H1 (cell line): ENCODE data around the gene CYTIP. TPM values are rescaled to one million over a fixed set of nuclear protein-coding genes. Genes with fewer than 3 reads are reported as not detected.

ENCODE experiments used
- CTCF ChIA-PET: fragments of 300-600 bp; sonication (Branson Sonifier 250); formaldehyde crosslinking; loops from one replicate; lab custom pipeline; 2021; ENCODE audit not compliant: partially characterized antibody; lab: Charles Lee
- POLR2A ChIA-PET: fragments of 300-600 bp; sonication (Branson Sonifier 250); formaldehyde crosslinking; loops from one replicate; lab custom pipeline; 2021; ENCODE audit warnings: inconsistent platforms; ENCODE audit not compliant: partially characterized antibody; lab: Charles Lee
- DNase-seq, 2 experiments: peaks; one replicate each; pipeline versions ENCODE4 v3.0.0 to v3.0.0-alpha.2; 2010 to 2022; ENCODE audit warnings: low spot score in 2 of 2, low read depth in 1 of 2, mixed read lengths in 1 of 2
- FAIRE-seq: peaks from 2 replicates; lab custom pipeline; 2011; peaks lifted over from hg19 to GRCh38; lab: Jason Lieb, UNC
- H2AFZ ChIP-seq: 2 replicates; pipeline ENCODE4 v1.8.1; 2012; ENCODE audit warnings: low read length, inconsistent platforms
- H2AK5ac ChIP-seq: 2 replicates; pipeline ENCODE4 v1.6.1; 2013; ENCODE audit warnings: low read depth, low read length
- H2BK120ac ChIP-seq: replicated peaks from 2 replicates; pipeline ENCODE3; 2013; ENCODE audit warnings: low read depth, low read length, inconsistent platforms
- H2BK12ac ChIP-seq: 2 replicates; pipeline ENCODE4 v1.6.1; 2013; ENCODE audit warnings: low read depth, low read length
- H2BK15ac ChIP-seq: 2 replicates; pipeline ENCODE4 v1.6.1; 2013; ENCODE audit warnings: low read length
- H2BK20ac ChIP-seq: 2 replicates; pipeline ENCODE4 v1.6.1; 2013; ENCODE audit warnings: low read length
- H2BK5ac ChIP-seq: 2 replicates; pipeline ENCODE4 v1.6.1; 2013; ENCODE audit warnings: low read depth, low read length
- H3K14ac ChIP-seq: 2 replicates; pipeline ENCODE4 v1.6.1; 2013; ENCODE audit warnings: inconsistent platforms; ENCODE audit not compliant: insufficient read length
- H3K18ac ChIP-seq: 2 replicates; pipeline ENCODE4 v1.6.1; 2013; ENCODE audit warnings: low read length; ENCODE audit errors: extremely low read depth
- H3K23ac ChIP-seq: 2 replicates; pipeline ENCODE4 v1.6.1; 2013; ENCODE audit warnings: inconsistent platforms; ENCODE audit not compliant: insufficient read length
- H3K23me2 ChIP-seq: 2 replicates; pipeline ENCODE4 v1.6.1; 2013; ENCODE audit warnings: low read depth, low read length
- H3K27ac ChIP-seq: 2 replicates; pipeline ENCODE4 v1.6.1; 2011; ENCODE audit warnings: low read depth, low read length, inconsistent platforms
- H3K27me3 ChIP-seq, 4 experiments: replicated peaks in 1 of 4; 1 replicate in 1 of 4; 2 replicates in 3 of 4; pipeline versions ENCODE4 v1.6.1 to v1.8.1; 2011 to 2013; ENCODE audit warnings: low read length in 3 of 4, mild to moderate bottlenecking in 3 of 4, inconsistent platforms in 2 of 4, mixed read lengths in 2 of 4, moderate library complexity in 1 of 4; ENCODE audit not compliant: control insufficient read depth in 3 of 4, insufficient read depth in 3 of 4; ENCODE audit errors: extremely low read depth in 1 of 4
- H3K36me3 ChIP-seq, 4 experiments: 2 replicates each; pipeline versions ENCODE4 v1.6.1 to v1.8.1; 2011 to 2013; ENCODE audit warnings: mild to moderate bottlenecking in 4 of 4, low read length in 3 of 4, moderate library complexity in 2 of 4, control low read depth in 1 of 4, inconsistent platforms in 1 of 4; ENCODE audit not compliant: insufficient read depth in 4 of 4, control insufficient read depth in 2 of 4
- H3K4ac ChIP-seq: replicated peaks from 2 replicates; pipeline ENCODE3; 2013; ENCODE audit warnings: low read length, low read depth, mixed read lengths, inconsistent platforms; ENCODE audit not compliant: insufficient read length
- H3K4me1 ChIP-seq, 4 experiments: replicated peaks in 1 of 4; 1 replicate in 1 of 4; 2 replicates in 3 of 4; pipeline versions ENCODE4 v1.6.1 to v1.8.1; 2011 to 2013; ENCODE audit warnings: low read length in 3 of 4, inconsistent platforms in 2 of 4, mixed read lengths in 1 of 4; ENCODE audit not compliant: insufficient read depth in 4 of 4, control insufficient read depth in 3 of 4
- H3K4me2 ChIP-seq, 2 experiments: 2 replicates each; pipeline versions ENCODE4 v1.6.1 to v1.8.1; 2011 to 2013; ENCODE audit warnings: low read depth in 2 of 2, low read length in 2 of 2, control low read depth in 1 of 2, inconsistent platforms in 1 of 2, mild to moderate bottlenecking in 1 of 2; ENCODE audit not compliant: insufficient read depth in 1 of 2
- H3K4me3 ChIP-seq, 4 experiments: fragments of 200-600, 300-600 bp in 1 of 4; sonication (generic), shearing (Covaris generic), sonication (Bioruptor Twin) in 1 of 4; 2 replicates each; pipeline versions ENCODE4 v1.5.1 to v1.8.1; 2011 to 2016; ENCODE audit warnings: low read length in 4 of 4, low read depth in 3 of 4, control low read depth in 2 of 4, inconsistent platforms in 2 of 4, mild to moderate bottlenecking in 2 of 4, mixed read lengths in 1 of 4, moderate library complexity in 1 of 4; ENCODE audit not compliant: insufficient read depth in 2 of 4; ENCODE audit errors: extremely low read depth in 1 of 4
- H3K56ac ChIP-seq: replicated peaks from 2 replicates; pipeline ENCODE3; 2013; ENCODE audit warnings: low read depth, mild to moderate bottlenecking, mixed read lengths, low read length, inconsistent platforms; ENCODE audit not compliant: insufficient read length
- H3K79me1 ChIP-seq: 2 replicates; pipeline ENCODE4 v1.6.1; 2013; ENCODE audit warnings: low read depth, low read length, control low read depth
- H3K79me2 ChIP-seq, 2 experiments: 2 replicates each; pipeline versions ENCODE4 v1.6.1 to v1.8.1; 2012 to 2013; ENCODE audit warnings: low read length in 2 of 2, mild to moderate bottlenecking in 2 of 2, inconsistent platforms in 1 of 2; ENCODE audit not compliant: insufficient read depth in 2 of 2, control insufficient read depth in 1 of 2
- H3K9ac ChIP-seq, 4 experiments: replicated peaks in 1 of 4; 1 replicate in 1 of 4; 2 replicates in 3 of 4; pipeline versions ENCODE4 v1.6.1 to v1.8.1; 2011 to 2013; ENCODE audit warnings: low read depth in 3 of 4, low read length in 3 of 4, control low read depth in 2 of 4, mild to moderate bottlenecking in 2 of 4, moderate library complexity in 2 of 4, inconsistent platforms in 1 of 4; ENCODE audit errors: extremely low read depth in 1 of 4
- H3K9me3 ChIP-seq, 2 experiments: 2 replicates each; pipeline versions ENCODE4 v1.6.1 to v1.8.1; 2012 to 2013; ENCODE audit warnings: mild to moderate bottlenecking in 2 of 2, moderate library complexity in 2 of 2, control low read depth in 1 of 2, inconsistent platforms in 1 of 2, low read depth in 1 of 2, low read length in 1 of 2, mixed read lengths in 1 of 2; ENCODE audit not compliant: insufficient read depth in 2 of 2
- H4K20me1 ChIP-seq, 2 experiments: replicated peaks in 1 of 2; 2 replicates each; pipeline versions ENCODE3 to v1.8.1; 2011 to 2013; ENCODE audit warnings: inconsistent platforms in 2 of 2, low read length in 2 of 2, mild to moderate bottlenecking in 1 of 2; ENCODE audit not compliant: insufficient read depth in 2 of 2, control insufficient read depth in 1 of 2
- H4K5ac ChIP-seq: 2 replicates; pipeline ENCODE4 v1.6.1; 2013; ENCODE audit warnings: low read length, low read depth, mixed read lengths, inconsistent platforms; ENCODE audit not compliant: insufficient read length
- H4K8ac ChIP-seq: 2 replicates; pipeline ENCODE4 v1.8.0; 2013; ENCODE audit warnings: mild to moderate bottlenecking, moderate library complexity, low read length, inconsistent platforms; ENCODE audit not compliant: insufficient read depth; ENCODE audit errors: extremely low read depth
- H4K91ac ChIP-seq: replicated peaks from 2 replicates; pipeline ENCODE3; 2013; ENCODE audit warnings: low read length, mixed read lengths, inconsistent platforms; ENCODE audit not compliant: insufficient read length
- EP300 ChIP-seq, 2 experiments: IDR thresholded peaks; 1 replicate in 1 of 2; 2 replicates in 1 of 2; pipeline ENCODE4 v1.6.1; 2011 to 2012; ENCODE audit warnings: low read depth in 2 of 2, low read length in 2 of 2, mild to moderate bottlenecking in 2 of 2, borderline replicate concordance in 1 of 2, inconsistent platforms in 1 of 2, moderate library complexity in 1 of 2
- JUN ChIP-seq: IDR thresholded peaks from 2 replicates; pipeline ENCODE4 v1.6.1; 2011; ENCODE audit warnings: low read depth, mild to moderate bottlenecking, improper control_type of control experiment, low read length
- SIX5 ChIP-seq: IDR thresholded peaks from 2 replicates; pipeline ENCODE4 v1.6.1; 2011; ENCODE audit warnings: mild to moderate bottlenecking, low read depth, low read length
- TBP ChIP-seq: IDR thresholded peaks from 2 replicates; pipeline ENCODE4 v1.6.1; 2011; ENCODE audit warnings: low read depth, low read length, improper control_type of control experiment
- ZNF274 ChIP-seq: IDR thresholded peaks from 2 replicates; pipeline ENCODE4 v1.7.0; 2012; ENCODE audit warnings: low read length, borderline replicate concordance; ENCODE audit errors: extremely low read depth
- WGBS, 2 experiments: shearing (Covaris generic) in 1 of 2; methylation state at CpG; one replicate each; pipeline versions ENCODE4 v1.1.6 to v1.1.7; 2013 to 2015; ENCODE audit warnings: low lambda C conversion rate in 2 of 2, mixed read lengths in 2 of 2, inconsistent platforms in 1 of 2, low coverage in 1 of 2, missing lambda C conversion rate in 1 of 2; ENCODE audit not compliant: insufficient replicate concordance in 2 of 2, insufficient coverage in 1 of 2, insufficient read length in 1 of 2; ENCODE audit errors: extremely low coverage in 1 of 2, missing lambda C conversion rate in 1 of 2; 5-methylcytosine and 5-hydroxymethylcytosine counted together
- polyA plus RNA-seq, 7 experiments: library from polyadenylated mRNA; depleted of rRNA in 3 of 7; stranded (reverse) in 5 of 7; unstranded in 2 of 7; fragments of >200 nt in 5 of 7; fragments of 200-250 nt in 2 of 7; gene quantifications; 1 replicate in 5 of 7; 2 replicates in 1 of 7; 4 replicates in 1 of 7; pipeline versions ENCODE4 v1.2.1 to v1.2.3, GENCODE V29; 2011 to 2013; ENCODE audit warnings: missing spikeins in 2 of 7, mixed read lengths in 2 of 7
- total RNA-seq: library from RNA; stranded (reverse); fragmentation: NEBNext Ultra II Directional; extraction: Animal tissue kit (Norgen Biotek cat#: 25700); gene quantifications from 2 replicates; pipeline ENCODE4 v1.2.1, GENCODE V29; 2021

CYTIP gene
- total and polyA plus RNA-seq, 2 of the 8 experiments (the other 6 are each of a cell fraction or from before 2014, with no cell fraction given) = 0.12 TPM; not detected in 1

- FAIRE-seq (no peak), DNase-seq (no peak)
- Histone ChIP-seq H3K14ac (no peak overlapping the region), H3K79me1 (no peaks in the 10 kb centered on the region), H2AFZ (no peak overlapping the region), H2AK5ac (no peak overlapping the region), H3K79me2 (no peaks in the 10 kb centered on the region), H3K23me2 (no peaks in the 10 kb centered on the region), H2BK20ac (no peak overlapping the region), H4K5ac (no peak overlapping the region), H4K8ac (no peak overlapping the region), H3K4me1 (no peaks in the 10 kb centered on the region), H3K4ac (no peak overlapping the region), H3K4me2 (no peak overlapping the region), H3K36me3 (no peaks in the 10 kb centered on the region), H2BK5ac (no peak overlapping the region), H3K56ac (no peak overlapping the region), H3K23ac (no peak overlapping the region), H3K27me3 (no peaks in the 10 kb centered on the region), H2BK12ac (no peak overlapping the region), H3K9ac (no peak overlapping the region), H3K27ac (no peak overlapping the region), H3K18ac (no peak overlapping the region), H3K4me3 (no peak overlapping the region), H2BK120ac (no peak overlapping the region), H3K9me3 (no peaks in the 10 kb centered on the region; a peak in 1 of 4 replicates), H4K91ac (no peak overlapping the region), H2BK15ac (no peak overlapping the region), H4K20me1 (no peaks in the 10 kb centered on the region)
- ChIA-PET CTCF (no interaction called here), POLR2A (interaction anchor here (1.5 kb wide), 1 partner anchor 40 kb away, joined by 3 read pairs; no protein-coding TSS in a partner anchor)
- 84% methylated on average over 1 of the region's 1 CpG; no CpG with 5 or more reads in 1 of the 2 experiments for WGBS, 2 experiments
- TF ChIP-seq EP300 (IDR thresholded peaks at IDR 0.05; ENCODE audit: borderline replicate concordance in 1 of 2, low read depth in 2 of 2, low read length in 2 of 2) = no peak
- TF ChIP-seq JUN = no peak
- no peak for TF ChIP-seq TBP
- no peak for TF ChIP-seq SIX5
- TF ChIP-seq ZNF274 = no peak
These were observed 76.2 kb downstream of the CYTIP start for GRCh38 chr2:157367704-157368103.
